ACHN (cell line): ENCODE results near the gene TTC28.
"Not testable (repeated sequence)": the region's sequence is repeated elsewhere in the genome, so short reads cannot be mapped to it uniquely, and the experiment has no call there.

ENCODE experiments used
- DNase-seq: peaks from one replicate; pipeline ENCODE4 v3.0.0-alpha.2; 2015
- in situ Hi-C: cut with HindIII; loops from 2 replicates; pipeline ENCODE4 v1.10.0; 2017; ENCODE audit warnings: low sequenced_read_pairs, low pct_ligation_motif_present, low pct_unique_long_range_greater_than_20kb

TTC28 gene

DNA sequence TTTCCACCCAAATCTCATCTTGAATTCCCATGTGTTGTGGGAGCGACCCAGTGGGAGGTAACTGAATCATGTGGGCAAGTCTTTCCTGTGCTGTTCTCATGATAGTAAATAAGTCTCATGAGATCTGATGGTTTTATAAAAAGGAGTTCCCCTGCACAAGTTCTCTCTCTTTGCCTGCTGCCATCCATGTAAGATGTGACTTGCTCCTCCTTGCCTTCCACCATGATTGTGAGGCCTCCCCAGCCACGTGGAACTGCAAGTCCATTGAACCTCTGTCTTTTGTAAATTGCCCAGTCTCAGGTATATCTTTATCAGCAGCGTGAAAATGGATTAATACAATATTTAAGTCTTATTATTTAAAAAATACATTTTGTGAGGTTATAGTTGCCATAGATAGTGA lies 315.5 kb downstream of the TTC28 start:
- DNase-seq, in situ Hi-C loops: not testable (repeated sequence)

DNA sequence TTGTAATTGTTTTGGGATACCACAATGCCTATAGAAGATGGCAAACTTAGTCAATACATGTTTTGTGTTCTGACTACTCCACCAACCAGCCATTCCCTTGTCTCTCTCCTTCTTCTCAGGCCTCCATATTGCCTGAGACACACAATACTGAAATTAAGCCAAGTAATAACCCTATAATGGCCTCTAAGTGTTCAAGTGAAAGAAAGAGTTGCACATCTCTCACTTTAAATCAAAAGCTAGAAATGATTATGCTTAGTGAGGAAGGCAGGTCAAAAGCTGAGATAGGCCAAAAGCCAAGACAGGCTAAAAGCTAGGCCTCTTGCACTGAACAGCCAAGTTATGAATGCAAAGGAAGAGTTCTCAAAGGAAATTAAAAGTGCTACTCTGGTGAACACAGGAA lies 318.7 kb downstream of the TTC28 start:
- no peak for DNase-seq
- in situ Hi-C loops = no loop called here

DNA sequence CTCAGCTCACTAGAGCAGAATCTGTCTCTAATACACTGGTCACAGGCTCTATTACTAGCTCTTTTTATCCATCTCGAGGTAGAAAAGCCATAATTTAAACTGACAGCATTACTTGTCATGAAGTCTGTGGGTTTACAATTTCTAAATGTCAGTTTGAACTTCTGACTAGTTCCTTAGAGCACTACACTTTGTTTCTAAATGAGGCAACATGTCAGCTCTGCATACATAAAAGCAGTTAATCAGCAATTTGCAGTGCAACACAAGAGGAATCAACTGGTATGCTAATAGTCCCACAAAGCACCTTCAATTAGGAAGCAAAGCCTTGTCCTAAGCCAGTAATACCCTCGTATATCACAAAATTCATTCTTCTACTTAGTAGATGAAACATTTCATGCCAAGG lies 321.3 kb downstream of the TTC28 start:
- no peak for DNase-seq
- in situ Hi-C loops = no loop called here

DNA sequence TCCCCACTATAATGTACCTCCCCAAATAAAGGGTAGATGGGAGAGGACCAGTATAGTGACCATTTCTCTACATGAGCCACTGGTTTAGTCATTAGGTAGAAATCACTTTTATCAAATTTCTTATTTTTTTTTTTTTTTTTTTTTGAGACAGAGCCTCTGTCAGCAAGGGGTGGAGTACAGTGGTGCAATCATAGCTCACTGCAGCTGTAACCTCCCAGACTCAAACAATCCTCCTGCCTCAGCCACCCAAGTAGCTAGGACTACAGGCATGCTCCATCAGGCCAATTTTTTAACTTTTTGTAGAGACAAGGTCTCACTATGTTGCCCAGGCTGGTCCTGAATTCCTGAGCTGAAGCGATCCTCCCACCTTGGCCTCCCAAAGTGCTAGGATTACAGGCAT lies 322.4 kb downstream of the TTC28 start:
- in situ Hi-C loops = no loop called here
- DNase-seq = no peak

DNA sequence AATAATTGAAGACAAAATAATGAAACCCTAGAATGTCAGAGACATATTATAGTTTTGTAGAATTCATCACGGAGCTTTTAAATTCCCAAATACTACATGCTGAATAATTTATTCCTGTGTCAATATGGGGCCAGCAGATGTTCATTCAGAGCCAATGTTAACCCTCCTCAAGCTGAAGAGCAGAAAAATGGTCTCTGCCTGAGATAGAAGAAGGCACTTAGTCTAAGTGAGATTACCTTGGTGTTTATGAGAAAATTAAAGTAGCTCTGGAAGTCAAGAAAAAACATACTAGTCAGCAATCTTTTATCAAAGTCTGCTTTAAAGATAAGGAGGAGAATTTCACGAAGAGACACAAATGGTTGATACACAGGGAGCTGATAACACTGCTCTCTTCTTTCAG lies 328.2 kb downstream of the TTC28 start:
- no peak for DNase-seq
- in situ Hi-C loops = no loop called here

DNA sequence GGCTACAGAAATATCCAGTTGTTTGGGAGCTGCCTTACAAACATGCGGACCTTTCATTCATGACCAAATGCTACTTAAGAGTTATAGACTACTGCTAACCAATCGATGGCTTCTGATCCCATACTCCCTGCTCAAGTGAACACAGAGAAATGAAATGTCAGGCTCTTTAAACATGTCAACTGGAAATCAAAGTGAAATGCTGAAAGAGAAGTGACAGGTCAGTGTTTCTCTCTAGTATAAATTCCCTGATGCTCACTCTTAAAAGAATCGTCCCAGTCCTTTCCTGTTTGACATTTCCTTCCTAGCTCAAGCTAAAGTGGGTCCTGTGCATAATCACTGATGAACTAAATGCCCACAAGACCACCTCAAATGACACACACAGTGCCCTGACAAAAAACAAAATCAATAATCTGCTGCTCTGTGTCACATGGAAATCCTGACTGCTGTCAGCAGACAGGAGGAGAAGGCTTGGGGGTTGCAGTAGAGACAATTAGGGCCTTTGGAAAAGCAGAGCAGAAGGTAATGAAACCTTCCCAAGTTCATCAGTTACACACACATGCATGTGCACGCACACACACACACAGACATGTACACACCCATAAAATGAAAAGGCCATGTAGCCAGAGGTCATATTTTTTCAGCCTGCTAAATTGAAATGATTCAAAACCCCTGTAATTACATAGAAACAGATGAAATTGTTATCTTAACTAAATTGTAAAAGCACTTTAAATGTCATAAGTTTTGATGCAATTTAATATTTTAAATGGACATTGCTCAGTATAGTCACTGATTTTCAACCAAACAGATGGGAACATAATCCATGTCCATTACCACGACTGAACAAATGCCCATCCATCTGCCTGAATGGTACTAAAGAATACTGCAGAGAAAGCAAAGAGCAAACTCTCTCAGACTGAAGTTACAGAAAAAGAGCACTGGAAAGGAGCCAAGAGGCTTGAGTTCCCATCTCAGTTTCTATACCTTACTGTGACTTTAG lies 330.7 kb downstream of the TTC28 start:
- DNase-seq = no peak
- in situ Hi-C loops = no loop called here

DNA sequence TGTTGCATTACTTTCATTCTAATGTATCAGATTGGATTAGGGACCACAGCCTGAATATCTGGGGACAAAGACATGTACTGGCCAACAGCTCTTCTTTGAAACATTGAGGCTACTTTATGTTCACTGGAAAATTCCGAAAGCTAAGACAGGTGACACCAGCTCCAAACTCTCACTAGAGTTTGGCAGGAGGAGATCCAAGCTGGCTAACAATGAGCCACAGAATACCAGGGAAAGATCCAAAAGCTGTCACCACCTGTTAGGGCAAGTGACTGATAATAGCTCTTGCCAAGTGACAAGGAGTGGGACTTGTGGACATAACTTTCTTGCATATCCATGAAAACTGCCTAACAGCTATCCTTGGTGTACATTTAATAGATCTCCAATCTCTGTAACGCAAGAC lies 333.3 kb downstream of the TTC28 start:
- DNase-seq = no peak
- in situ Hi-C loops = no loop called here

DNA sequence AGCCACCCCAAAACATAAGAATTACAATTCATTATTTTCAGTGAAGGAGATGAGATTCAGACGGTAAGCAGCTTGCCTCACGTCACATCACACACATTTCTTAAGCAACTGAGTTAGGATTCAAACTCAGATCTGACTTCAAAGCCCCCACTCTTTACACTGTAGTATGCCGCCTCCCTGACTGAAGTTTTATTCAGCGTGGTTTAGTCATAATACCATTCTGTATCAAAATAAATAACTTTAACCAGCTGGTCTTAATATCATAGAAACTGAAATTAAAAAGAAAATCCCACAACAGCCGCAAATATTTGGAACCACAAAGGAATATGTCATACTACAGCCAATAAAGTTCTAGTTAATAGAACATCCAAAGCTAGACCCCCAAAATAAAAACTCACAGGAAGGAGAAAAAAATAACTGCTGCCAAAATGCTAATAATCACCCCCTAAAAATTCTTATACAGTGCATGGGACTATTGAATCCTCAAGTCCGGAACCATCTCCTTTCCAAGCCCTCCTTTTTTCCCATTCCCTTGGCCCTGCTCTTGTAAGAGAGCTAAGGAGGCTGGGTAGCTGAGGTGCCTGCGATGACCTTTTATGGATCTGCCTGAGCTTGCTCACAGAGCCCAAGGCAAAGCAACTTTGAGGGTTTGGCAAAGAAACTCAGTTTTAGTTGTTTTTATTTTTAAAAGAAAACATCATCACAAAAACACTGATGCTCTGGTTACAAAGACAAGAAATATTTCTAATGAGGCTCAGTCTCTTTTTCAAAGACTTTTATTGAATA lies 334.5 kb downstream of the TTC28 start:
- in situ Hi-C loops = no loop called here
- no peak for DNase-seq

DNA sequence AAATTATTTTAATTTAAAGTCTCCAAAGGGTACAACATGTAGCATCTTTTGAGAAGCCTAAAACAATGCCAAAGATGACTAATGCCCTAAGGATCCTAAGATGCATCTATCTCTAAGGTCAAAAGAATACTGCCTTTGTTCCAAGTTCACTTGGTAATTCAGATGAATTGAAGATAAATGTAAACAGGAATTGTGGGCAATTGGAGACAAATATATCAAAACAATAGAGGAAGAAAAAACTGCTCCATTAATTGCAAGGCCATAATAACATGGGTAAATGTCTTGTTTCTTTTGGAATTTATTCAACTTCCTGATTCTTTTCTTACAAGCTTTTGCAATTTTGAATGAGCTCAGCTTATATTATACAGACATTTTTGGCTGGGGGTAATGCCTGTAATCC lies 338.6 kb downstream of the TTC28 start:
- DNase-seq = no peak
- in situ Hi-C loops = no loop called here

DNA sequence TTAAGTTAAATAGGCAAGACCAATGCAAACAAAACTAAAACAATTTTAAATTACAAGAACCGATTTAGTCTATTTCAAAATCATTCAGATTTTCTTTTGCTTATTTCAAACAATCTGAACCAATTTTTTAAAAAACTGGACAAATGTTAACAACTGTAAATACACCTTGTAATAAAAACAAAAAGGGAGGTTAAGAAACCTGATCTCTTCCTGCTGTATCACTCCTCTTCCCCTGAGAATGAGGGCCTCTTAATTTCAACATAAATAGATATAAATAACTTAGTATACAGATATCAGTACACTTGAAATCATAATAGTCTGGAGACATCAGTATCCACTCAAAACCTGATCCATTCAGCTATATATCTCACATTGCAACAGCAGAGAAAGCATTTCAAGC lies 346.6 kb downstream of the TTC28 start:
- no peak for DNase-seq

DNA sequence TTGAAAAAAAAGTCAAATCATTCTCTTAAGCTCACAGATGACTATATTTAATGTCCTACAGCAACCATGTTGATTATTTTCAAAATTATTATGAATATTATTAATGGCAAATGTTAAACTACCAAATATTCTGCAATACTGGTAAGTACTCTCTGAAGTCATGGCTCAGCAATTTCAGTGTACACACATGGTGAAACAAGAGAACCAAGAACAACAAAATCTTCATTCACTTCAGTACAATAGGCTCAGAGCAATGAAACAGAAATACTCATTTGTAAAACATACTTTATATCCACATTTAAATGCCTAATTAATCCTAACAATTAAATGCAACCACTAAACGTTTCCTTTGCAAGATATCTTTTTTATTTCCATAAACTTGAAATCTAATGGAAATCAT lies 347.2 kb downstream of the TTC28 start:
- in situ Hi-C loops = no loop called here

More for the DNA sequence above, 346.6 kb downstream of the TTC28 start:
- in situ Hi-C loops = no loop called here

DNA sequence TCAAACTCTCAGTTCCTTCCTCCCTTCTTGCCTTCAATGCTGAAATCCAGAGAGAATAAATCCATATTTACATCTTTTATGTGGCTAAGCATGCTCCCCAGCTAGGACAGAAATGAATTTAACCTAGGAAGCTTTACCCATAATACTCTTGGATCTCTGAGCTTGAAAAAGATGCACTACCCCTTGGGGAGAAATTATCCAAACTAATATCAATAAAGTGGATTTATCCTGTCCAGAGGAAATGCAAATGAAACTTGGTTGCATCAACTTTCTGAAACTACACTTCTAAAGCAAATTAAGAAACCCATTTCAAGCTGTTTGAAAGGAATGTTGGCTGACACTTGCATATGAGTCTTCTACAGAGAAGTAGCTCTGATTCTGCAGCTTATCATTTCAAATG lies 347.9 kb downstream of the TTC28 start:
- DNase-seq = no peak
- in situ Hi-C loops = no loop called here

More for the DNA sequence above, 347.2 kb downstream of the TTC28 start:
- no peak for DNase-seq

DNA sequence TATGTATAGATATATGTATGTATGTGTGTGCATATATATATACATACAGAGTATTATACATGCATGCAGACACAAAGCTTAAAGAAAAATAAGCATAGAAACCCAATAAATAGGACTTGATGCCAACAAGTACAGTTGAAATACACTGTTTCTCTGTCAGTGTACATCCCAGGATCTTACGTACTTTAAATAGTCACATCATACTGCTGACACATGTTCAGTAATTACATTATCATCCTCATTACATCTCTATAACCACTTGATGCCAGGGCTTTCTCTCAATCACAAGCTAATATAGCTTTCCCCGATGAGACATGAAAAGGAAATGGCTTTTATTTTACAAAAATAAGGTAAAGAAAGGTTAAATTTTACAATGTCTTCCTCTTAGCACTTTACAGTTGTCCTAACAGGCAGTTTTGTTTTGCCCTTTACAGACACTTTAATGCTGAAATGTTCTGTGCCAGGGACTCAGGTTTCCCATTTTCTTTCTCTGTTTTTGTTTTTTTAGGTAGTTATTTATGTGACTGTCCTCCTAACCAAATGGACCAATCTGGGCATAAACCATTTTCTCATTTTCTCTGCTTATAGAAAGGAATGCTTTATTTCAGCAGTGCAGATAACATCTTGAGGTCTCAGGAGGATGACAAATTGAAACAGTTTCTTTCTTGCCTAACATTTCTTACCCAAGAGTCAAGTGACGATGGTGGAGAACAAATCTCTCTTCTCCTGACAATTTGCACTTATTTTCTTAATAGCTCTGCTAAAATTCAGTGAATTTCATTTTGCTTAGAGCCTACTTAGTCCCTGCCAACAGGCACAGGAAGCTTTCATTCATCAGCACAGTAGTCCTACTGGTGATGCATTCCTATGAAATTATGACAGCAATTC lies 350.2 kb downstream of the TTC28 start:
- DNase-seq = no peak
- in situ Hi-C loops = no loop called here

DNA sequence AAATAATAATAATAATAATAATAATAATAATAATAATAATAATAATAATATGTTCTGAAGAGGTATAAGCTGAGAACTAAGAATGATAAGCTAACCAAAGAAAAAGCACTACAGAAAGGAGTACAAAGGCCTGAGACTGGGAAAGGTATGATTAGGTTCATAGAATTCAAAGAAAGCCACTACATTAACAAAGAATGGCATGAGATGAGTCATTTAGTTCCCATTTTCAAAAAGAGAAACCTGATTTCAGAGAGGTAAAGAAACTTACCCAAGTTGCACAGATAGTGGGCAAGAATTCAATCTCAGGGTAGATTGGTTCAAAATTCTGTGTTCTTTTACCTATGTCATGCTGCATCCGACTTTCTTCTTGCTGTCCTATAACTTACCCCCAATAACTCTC lies 350.9 kb downstream of the TTC28 start:
- in situ Hi-C loops = no loop called here
- DNase-seq = no peak

DNA sequence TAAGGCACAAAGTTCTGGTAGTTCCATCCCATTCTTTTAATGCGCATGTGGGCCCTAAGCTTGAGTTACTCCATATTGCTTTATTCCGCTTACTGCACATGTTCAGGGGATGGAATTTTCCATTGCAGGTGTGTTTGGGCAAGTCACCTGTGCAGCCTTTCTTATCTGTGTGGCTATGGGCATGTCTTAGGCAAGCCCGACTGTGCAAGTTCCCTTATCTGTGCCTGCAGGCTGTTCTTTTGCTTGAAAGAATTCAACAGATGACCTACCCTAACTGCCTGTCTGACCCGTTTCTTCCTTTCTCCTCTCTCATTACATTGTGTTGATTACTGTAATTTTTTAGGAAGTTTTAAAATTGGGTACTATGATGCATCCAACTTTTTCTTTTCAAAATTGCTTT lies 363.6 kb downstream of the TTC28 start:
- in situ Hi-C loops = no loop called here

DNA sequence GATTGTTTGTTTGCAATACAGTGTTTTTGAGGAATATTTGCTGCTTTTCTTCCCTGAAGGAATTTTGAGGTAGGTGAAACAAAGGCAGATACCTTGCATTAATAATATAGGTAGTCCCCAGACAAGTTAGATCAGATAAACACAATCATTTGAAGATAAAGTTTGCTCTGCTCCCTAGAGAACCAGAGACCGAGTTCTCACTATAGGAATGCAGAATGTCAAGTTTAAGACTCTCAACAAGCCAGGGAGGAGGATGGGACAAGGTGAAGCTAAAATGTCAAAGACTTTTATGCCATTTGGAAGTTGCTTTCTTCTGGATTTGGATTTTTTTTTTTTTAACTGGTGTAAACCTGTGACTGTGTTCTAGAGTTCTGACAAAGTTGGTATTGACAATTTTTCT lies 364.7 kb downstream of the TTC28 start:
- in situ Hi-C loops = no loop called here
- DNase-seq = no peak

More for the DNA sequence above, 363.6 kb downstream of the TTC28 start:
- DNase-seq = no peak

DNA sequence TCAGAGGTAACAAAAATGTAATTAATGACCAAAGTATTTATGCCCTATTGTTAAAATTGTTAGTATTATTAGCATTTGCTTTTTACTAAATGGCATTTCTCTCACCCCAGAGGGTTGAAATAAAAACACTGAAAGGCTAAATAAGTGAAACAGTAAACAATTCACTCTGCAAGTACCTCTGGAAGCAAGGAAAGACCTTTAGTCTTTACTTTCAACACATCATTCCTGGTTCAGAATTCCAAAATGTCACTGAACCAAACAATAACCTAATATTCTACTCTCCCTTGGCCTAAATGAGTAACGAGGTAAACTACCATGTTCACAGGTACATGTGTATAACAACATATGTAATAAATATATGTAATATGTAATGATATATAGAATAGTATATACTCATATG lies 369.3 kb downstream of the TTC28 start:
- in situ Hi-C loops = no loop called here
- DNase-seq = no peak

DNA sequence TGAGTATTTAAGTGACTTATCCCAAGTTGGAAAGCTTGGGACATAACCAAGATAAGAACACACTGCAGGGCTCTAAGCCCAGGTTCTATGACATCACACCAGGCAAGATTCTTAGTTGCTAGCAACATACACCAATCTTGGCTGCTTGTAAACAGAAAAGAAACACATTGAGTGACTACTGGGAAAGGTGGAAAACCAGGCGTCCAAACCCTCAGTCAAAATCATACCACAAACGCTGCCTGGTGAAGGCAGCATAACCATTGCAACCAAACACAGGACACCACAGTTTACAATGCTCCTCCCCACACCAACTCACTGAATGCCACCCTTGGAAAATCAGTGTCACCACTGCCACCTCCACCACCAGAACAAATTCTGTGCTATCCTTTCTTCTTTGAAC lies 379.9 kb downstream of the TTC28 start:
- in situ Hi-C loops = no loop called here
- DNase-seq = no peak

DNA sequence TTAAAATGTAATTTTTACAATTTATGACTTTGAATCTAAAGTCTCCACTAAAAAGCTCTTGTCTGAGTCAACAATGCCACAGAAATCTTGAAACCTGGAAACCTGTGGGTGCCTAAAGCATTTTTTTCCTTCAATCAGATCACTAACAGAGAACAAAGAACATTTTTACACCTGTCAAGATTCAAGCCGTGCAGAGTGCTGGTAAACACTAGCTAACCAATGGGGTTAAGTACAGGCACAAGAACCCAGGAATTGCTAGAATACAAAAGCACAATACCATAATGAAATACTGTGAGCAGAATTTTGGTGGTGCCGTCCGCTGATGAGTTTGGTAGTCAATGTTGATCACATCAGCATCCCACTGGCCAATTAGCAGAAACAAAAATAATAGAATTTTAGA lies 380.3 kb downstream of the TTC28 start:
- in situ Hi-C loops = no loop called here
- DNase-seq = no peak
